Adrenal gland (tissue), 5 donors: ENCODE results near the gene ARHGEF7.

Experiments
- CTCF ChIP-seq, 6 experiments: fragments of 450-650 bp in 4 of 6; fragments of 200-600 bp in 2 of 6; sonication (generic) in 1 of 6; IDR thresholded peaks; 1 replicate in 5 of 6; 2 replicates in 1 of 6; pipeline versions ENCODE4 v1.5.1 to v1.8.0; 2016 to 2021; ENCODE audit warnings: antibody characterized with exemption in 6 of 6, mild to moderate bottlenecking in 2 of 6, moderate library complexity in 1 of 6
- POLR2A ChIP-seq, 2 donors: fragments of 450-650 bp; IDR thresholded peaks; one replicate each; pipeline ENCODE4 v1.6.1; 2017; ENCODE audit warnings: antibody characterized with exemption in 2 of 2, mild to moderate bottlenecking in 2 of 2, moderate library complexity in 1 of 2
- donor health status: DM: no; HTN: no; CAD: no.

- TF ChIP-seq POLR2A (IDR thresholded peaks at IDR 0.05): no peak
- TF ChIP-seq CTCF (IDR thresholded peaks at IDR 0.05): no peak
Measured at GRCh38 chr13:111160648-111161047, 45.5 kb downstream of the ARHGEF7 start.
